Keratinocyte (primary cell): ENCODE results near the gene C22orf39.

Source experiments
- CTCF ChIP-seq, 3 experiments: IDR thresholded peaks in 1 of 3; conservative IDR thresholded peaks in 1 of 3; optimal IDR thresholded peaks in 1 of 3; 2 replicates in 2 of 3; 3 replicates in 1 of 3; pipeline versions ENCODE3 to v1.5.1; 2011; ENCODE audit warnings: low read length in 3 of 3, mild to moderate bottlenecking in 3 of 3, moderate library complexity in 2 of 3, control low read depth in 1 of 3, inconsistent platforms in 1 of 3; ENCODE audit not compliant: insufficient read depth in 2 of 3; ENCODE audit errors: extremely low read depth in 1 of 3
- EZH2 ChIP-seq: IDR thresholded peaks from one replicate; pipeline ENCODE4 v1.6.1; 2012; ENCODE audit warnings: inconsistent platforms, mild to moderate bottlenecking, low read length, moderate library complexity

GRCh38 chr22:19470010-19470409 is 22.5 kb upstream of the C22orf39 start:
- TF ChIP-seq CTCF (optimal IDR thresholded peaks at IDR 0.05 in 1 of 3, IDR thresholded peaks at IDR 0.05 in 1 of 3, conservative IDR thresholded peaks at IDR 0.05 in 1 of 3; ENCODE audit: extremely low read depth in 1 of 3, insufficient read depth in 2 of 3, low read length in 3 of 3) (no peak), EZH2 (no peak)
